SK-N-SH (cell line): ENCODE measurements around the gene PNP. TPM values are rescaled to one million over a fixed set of nuclear protein-coding genes. Genes with fewer than 3 reads are reported as not detected.

ENCODE experiments used
- CTCF ChIA-PET: fragments of 300-600, 350-600 bp; formaldehyde crosslinking; extraction: SDS; loops from one replicate; lab custom pipeline; 2021; lab: Yijun Ruan, JAX
- POLR2A ChIA-PET: fragments of 350-600 bp; sonication (Branson Sonifier 250); formaldehyde crosslinking; extraction: SDS; loops from one replicate; lab custom pipeline; 2020; ENCODE audit warnings: antibody characterized with exemption, inconsistent platforms; lab: Yijun Ruan, JAX
- DNase-seq: peaks from one replicate; pipeline ENCODE4 v3.0.0; 2012
- H2AFZ ChIP-seq: fragments of 200-600 bp; sonication (generic); 2 replicates; pipeline ENCODE4 v1.8.1; 2016; ENCODE audit warnings: antibody characterized with exemption, mild to moderate bottlenecking, low read depth
- H3F3A ChIP-seq: fragments of 200-600 bp; sonication (generic); replicated peaks from 2 replicates; pipeline ENCODE3; 2016; ENCODE audit warnings: antibody characterized with exemption, mild to moderate bottlenecking; ENCODE audit not compliant: insufficient read depth
- H3K27ac ChIP-seq, 2 experiments: fragments of 200-500 bp in 1 of 2; fragments of 200-600 bp in 1 of 2; sonication (Bioruptor generic) in 1 of 2; sonication (generic), shearing (Covaris generic) in 1 of 2; 2 replicates each; pipeline versions ENCODE4 v1.5.1 to v1.6.1; 2014 to 2016; ENCODE audit warnings: low read depth in 2 of 2, inconsistent platforms in 1 of 2, low read length in 1 of 2, mild to moderate bottlenecking in 1 of 2, mixed read lengths in 1 of 2
- H3K27me3 ChIP-seq: fragments of 200-600 bp; sonication (generic), shearing (Covaris generic); 2 replicates; pipeline ENCODE4 v1.6.1; 2016; ENCODE audit warnings: mixed run types; ENCODE audit not compliant: insufficient read depth
- H3K36me3 ChIP-seq, 2 experiments: fragments of 200-500 bp in 1 of 2; fragments of 200-600 bp in 1 of 2; sonication (Bioruptor generic) in 1 of 2; sonication (generic) in 1 of 2; replicated peaks in 1 of 2; 2 replicates each; pipeline versions ENCODE3 to v1.5.1; 2014 to 2016; ENCODE audit warnings: low read length in 1 of 2, mild to moderate bottlenecking in 1 of 2; ENCODE audit not compliant: insufficient read depth in 2 of 2, control insufficient read depth in 1 of 2
- H3K4me1 ChIP-seq, 2 experiments: fragments of 200-500 bp in 1 of 2; fragments of 200-600 bp in 1 of 2; sonication (Bioruptor generic) in 1 of 2; sonication (generic), shearing (Covaris generic) in 1 of 2; 2 replicates each; pipeline versions ENCODE4 v1.5.1 to v1.6.1; 2014 to 2016; ENCODE audit warnings: low read depth in 1 of 2, low read length in 1 of 2, mixed run types in 1 of 2; ENCODE audit not compliant: insufficient read depth in 2 of 2, control insufficient read depth in 1 of 2
- H3K4me2 ChIP-seq: fragments of 200-600 bp; sonication (generic), shearing (Covaris generic); 2 replicates; pipeline ENCODE4 v1.6.1; 2017; ENCODE audit warnings: mixed run types
- H3K4me3 ChIP-seq, 2 experiments: fragments of 200-500 bp in 1 of 2; fragments of 200-600 bp in 1 of 2; sonication (Bioruptor generic) in 1 of 2; sonication (generic), shearing (Covaris generic) in 1 of 2; 2 replicates each; pipeline versions ENCODE4 v1.5.1 to v1.8.1; 2014 to 2016; ENCODE audit warnings: low read depth in 2 of 2, inconsistent platforms in 1 of 2, low read length in 1 of 2, mild to moderate bottlenecking in 1 of 2, mixed read lengths in 1 of 2, moderate library complexity in 1 of 2
- H3K79me2 ChIP-seq: fragments of 200-600 bp; sonication (generic); 2 replicates; pipeline ENCODE4 v1.8.1; 2017; ENCODE audit warnings: mild to moderate bottlenecking; ENCODE audit not compliant: insufficient read depth
- H3K9ac ChIP-seq: fragments of 200-600 bp; sonication (generic); 2 replicates; pipeline ENCODE4 v1.6.1; 2017; ENCODE audit warnings: mixed run types
- H3K9me2 ChIP-seq: fragments of 200-600 bp; sonication (generic); 2 replicates; pipeline ENCODE4 v1.6.1; 2017; ENCODE audit warnings: mixed run types
- H3K9me3 ChIP-seq: fragments of 200-600 bp; sonication (generic); 2 replicates; pipeline ENCODE4 v1.6.1; 2017; ENCODE audit warnings: mixed run types, mild to moderate bottlenecking, moderate library complexity
- H4K20me1 ChIP-seq: fragments of 200-600 bp; sonication (generic); 2 replicates; pipeline ENCODE4 v1.6.1; 2017; ENCODE audit warnings: mild to moderate bottlenecking, mixed run types; ENCODE audit not compliant: insufficient read depth
- ELF1 ChIP-seq: IDR thresholded peaks from 2 replicates; pipeline ENCODE4 v1.4.0; 2012
- EZH2phosphoT487 ChIP-seq: fragments of 200-600 bp; sonication (generic); IDR thresholded peaks from 2 replicates; pipeline ENCODE4 v1.6.1; 2017; ENCODE audit warnings: low read depth, mixed run types, mild to moderate bottlenecking, antibody characterized with exemption, moderate library complexity, borderline replicate concordance
- FOSL2 ChIP-seq: IDR thresholded peaks from 2 replicates; pipeline ENCODE4 v1.4.0; 2012; ENCODE audit warnings: low read depth, mild to moderate bottlenecking, moderate library complexity, borderline replicate concordance
- FOXJ3 ChIP-seq: sonication (generic); formaldehyde crosslinking; IDR thresholded peaks from 2 replicates; pipeline ENCODE4 v1.5.1; 2020; ENCODE audit warnings: mild to moderate bottlenecking, missing genetic modification reagents
- MEF2A ChIP-seq: IDR thresholded peaks from 2 replicates; pipeline ENCODE4 v1.4.0; 2012; ENCODE audit warnings: low read depth, borderline replicate concordance
- MXI1 ChIP-seq: IDR thresholded peaks from 2 replicates; pipeline ENCODE4 v1.6.1; 2012; ENCODE audit warnings: mild to moderate bottlenecking, low read depth, low read length, improper control_type of control experiment
- NFIC ChIP-seq: IDR thresholded peaks from 2 replicates; pipeline ENCODE4 v1.4.0; 2012; ENCODE audit warnings: borderline replicate concordance
- POLR2AphosphoS5 ChIP-seq: IDR thresholded peaks from 2 replicates; pipeline ENCODE4 v1.6.1; 2012; ENCODE audit warnings: low read depth, low read length
- RFX5 ChIP-seq: IDR thresholded peaks from 2 replicates; pipeline ENCODE4 v1.6.1; 2012; ENCODE audit warnings: mild to moderate bottlenecking, improper control_type of control experiment, low read length
- SIN3A ChIP-seq: IDR thresholded peaks from 2 replicates; pipeline ENCODE4 v1.6.1; 2012; ENCODE audit warnings: low read depth, mild to moderate bottlenecking, low read length, moderate library complexity, borderline replicate concordance
- SMC3 ChIP-seq: IDR thresholded peaks from 2 replicates; pipeline ENCODE4 v1.6.1; 2012; ENCODE audit warnings: low read depth, low read length, improper control_type of control experiment
- TEAD4 ChIP-seq: IDR thresholded peaks from 2 replicates; pipeline ENCODE4 v1.4.0; 2012; ENCODE audit warnings: mild to moderate bottlenecking, borderline replicate concordance; ENCODE audit not compliant: insufficient read depth
- WGBS: methylation state at CpG from one replicate; pipeline ENCODE4 v1.1.6; 2017; ENCODE audit warnings: low lambda C conversion rate; 5-methylcytosine and 5-hydroxymethylcytosine counted together
- polyA plus RNA-seq, 3 experiments: library from polyadenylated mRNA; depleted of rRNA; stranded (reverse); fragments of >200 nt; gene quantifications; 2 replicates each; pipeline ENCODE4 v1.2.3, GENCODE V29; 2012
- TF ChIP-seq, protein P1 (sequence below): IDR thresholded peaks from 2 replicates; pipeline ENCODE4 v1.4.0; 2012; ENCODE audit warnings: low read depth, borderline replicate concordance
- TF ChIP-seq, protein P2 (sequence below): IDR thresholded peaks from 2 replicates; pipeline ENCODE4 v1.4.0; 2012; ENCODE audit warnings: low read depth, borderline replicate concordance
- TF ChIP-seq, protein P3 (sequence below): fragments of 150-350 bp; IDR thresholded peaks from 2 replicates; pipeline ENCODE4 v1.6.1; 2017; ENCODE audit warnings: antibody characterized with exemption, low read length, low read depth, borderline replicate concordance
- TF ChIP-seq, protein P4 (sequence below): IDR thresholded peaks from 2 replicates; pipeline ENCODE4; 2012

PNP gene
- polyA plus RNA-seq, 1 of the 3 experiments (the other 2 are of a cell fraction): 29.8 TPM

DNA sequence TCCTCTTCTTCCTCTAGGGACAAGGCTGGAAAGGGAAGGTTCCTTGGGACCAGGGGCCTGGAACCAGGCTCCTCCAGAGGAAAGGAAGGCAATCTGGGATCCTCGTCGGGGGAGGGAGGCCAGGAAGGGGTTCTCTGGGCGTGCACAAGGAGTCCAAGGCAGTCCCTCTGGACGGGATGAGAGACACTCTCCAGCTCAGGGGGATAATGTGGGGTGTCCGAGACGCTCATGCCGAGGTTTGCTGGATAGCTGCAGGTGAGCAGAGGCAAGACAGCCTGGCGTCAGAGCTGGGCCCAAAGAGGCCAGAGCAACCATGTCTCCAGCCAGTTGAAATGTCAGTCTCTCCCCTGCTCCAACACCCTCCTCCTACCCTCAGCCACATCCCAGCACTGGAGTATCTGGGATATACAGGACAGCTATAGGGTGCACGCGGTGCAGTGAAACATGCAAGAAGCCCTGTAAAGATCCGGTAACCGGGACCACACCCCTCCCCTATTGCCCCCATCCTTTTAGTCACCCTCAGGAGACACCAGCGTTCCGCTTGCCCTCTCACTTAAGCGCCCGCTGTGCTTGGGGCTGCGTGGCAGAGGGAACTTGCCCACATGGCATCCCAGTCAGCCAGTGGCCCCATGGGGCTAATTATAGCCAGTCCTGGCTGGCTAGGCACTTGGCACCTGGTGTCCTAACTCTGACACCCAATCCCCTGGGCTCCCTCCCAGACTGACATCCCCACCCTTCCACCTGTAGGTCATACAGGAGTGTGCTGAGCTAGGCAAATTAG, 33.4 kb upstream of the PNP start, which contains the start of gene KLHL33 (continued):
- TF ChIP-seq, protein P1, sequence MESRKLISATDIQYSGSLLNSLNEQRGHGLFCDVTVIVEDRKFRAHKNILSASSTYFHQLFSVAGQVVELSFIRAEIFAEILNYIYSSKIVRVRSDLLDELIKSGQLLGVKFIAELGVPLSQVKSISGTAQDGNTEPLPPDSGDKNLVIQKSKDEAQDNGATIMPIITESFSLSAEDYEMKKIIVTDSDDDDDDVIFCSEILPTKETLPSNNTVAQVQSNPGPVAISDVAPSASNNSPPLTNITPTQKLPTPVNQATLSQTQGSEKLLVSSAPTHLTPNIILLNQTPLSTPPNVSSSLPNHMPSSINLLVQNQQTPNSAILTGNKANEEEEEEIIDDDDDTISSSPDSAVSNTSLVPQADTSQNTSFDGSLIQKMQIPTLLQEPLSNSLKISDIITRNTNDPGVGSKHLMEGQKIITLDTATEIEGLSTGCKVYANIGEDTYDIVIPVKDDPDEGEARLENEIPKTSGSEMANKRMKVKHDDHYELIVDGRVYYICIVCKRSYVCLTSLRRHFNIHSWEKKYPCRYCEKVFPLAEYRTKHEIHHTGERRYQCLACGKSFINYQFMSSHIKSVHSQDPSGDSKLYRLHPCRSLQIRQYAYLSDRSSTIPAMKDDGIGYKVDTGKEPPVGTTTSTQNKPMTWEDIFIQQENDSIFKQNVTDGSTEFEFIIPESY: no peak
- TF ChIP-seq EZH2phosphoT487: no peak

DNA sequence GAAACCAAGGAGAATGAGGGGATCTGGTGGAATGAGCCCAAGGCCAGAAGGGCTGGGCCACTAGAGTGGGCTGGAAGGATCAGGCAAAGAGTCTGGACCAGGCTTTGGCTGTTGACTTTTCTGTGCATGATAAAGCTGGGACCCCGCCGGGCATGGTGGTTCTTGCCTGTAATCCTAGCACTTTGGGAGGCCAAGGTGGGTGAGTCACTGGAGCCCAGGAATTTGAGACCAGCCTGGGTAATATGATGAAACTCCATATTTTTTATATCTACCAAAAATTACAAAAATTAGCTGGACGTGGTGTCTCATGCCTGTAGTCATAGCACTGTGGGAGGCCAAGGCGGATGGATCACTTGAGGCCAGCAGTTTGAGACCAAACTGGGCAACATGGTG, 32.8 kb upstream of the PNP start:
- Histone ChIP-seq H3F3A (no peaks in the 10 kb centered on the region), H3K4me2 (no peak overlapping the region), H3K27ac (no peak overlapping the region), H3K9ac (no peak overlapping the region), H3K4me1 (no peaks in the 10 kb centered on the region), H3K9me2 (no peaks in the 10 kb centered on the region), H3K9me3 (no peaks in the 10 kb centered on the region), H2AFZ (no peak overlapping the region), H4K20me1 (no peaks in the 10 kb centered on the region), H3K79me2 (no peaks in the 10 kb centered on the region), H3K4me3 (no peak overlapping the region), H3K27me3 (no peaks in the 10 kb centered on the region; the same call in 1 of the 2 replicates), H3K36me3 (no peaks in the 10 kb centered on the region)
- DNase-seq: no peak
- ChIA-PET CTCF (interaction anchor here (0.7 to 1.8 kb wide), 2 partner anchors 21 to 178 kb away, joined by 3 to 8 read pairs; no protein-coding TSS in a partner anchor), POLR2A (no interaction called here)
- TF ChIP-seq NFIC (no peak), FOSL2 (peak; percentile 10; the same call in 1 of the 2 replicates)
- 76% methylated on average over 4 of the region's 4 CpGs for WGBS

DNA sequence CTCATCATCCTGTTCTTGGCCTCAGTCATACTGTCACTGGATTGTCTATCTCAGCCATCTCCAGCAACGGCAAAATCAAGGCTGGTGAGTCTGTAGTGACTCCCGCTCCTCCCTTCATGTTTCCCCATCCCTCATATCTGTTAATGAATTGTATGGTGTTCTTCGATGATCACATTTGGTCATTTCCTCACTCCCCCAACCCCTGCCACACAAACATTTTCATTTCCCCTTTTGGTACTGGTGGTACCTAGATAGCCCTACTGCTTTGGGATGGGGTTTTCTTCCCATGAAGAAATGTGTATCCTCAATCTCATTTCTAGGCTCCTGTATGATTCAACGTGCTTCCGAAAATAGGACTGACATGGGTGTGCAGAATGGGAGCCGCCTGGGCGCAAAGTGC, 30.5 kb upstream of the PNP start:
- H3K9me3 ChIP-seq: no peaks in the 10 kb centered on the region
- CTCF ChIA-PET: no interaction called here
- H3K79me2 ChIP-seq: no peaks in the 10 kb centered on the region
- no peaks in the 10 kb centered on the region for H3F3A ChIP-seq
- DNase-seq: no peak
- no peak overlapping the region for H3K4me3 ChIP-seq
- no peaks in the 10 kb centered on the region for H4K20me1 ChIP-seq
- no peak overlapping the region for H3K9ac ChIP-seq
- H3K4me2 ChIP-seq: no peak overlapping the region
- H3K36me3 ChIP-seq: no peaks in the 10 kb centered on the region
- no peaks in the 10 kb centered on the region for H3K4me1 ChIP-seq
- no peaks in the 10 kb centered on the region; the same call in 1 of the 2 replicates for H3K27me3 ChIP-seq
- 49% methylated on average over 7 of the region's 7 CpGs for WGBS
- no peak overlapping the region for H3K27ac ChIP-seq
- no peak overlapping the region for H2AFZ ChIP-seq
- POLR2A ChIA-PET: no interaction called here
- no peaks in the 10 kb centered on the region for H3K9me2 ChIP-seq
- TF ChIP-seq POLR2AphosphoS5: no peak
- TF ChIP-seq FOXJ3 (CRISPR knock-in tag): no peak
- TF ChIP-seq, protein P2, sequence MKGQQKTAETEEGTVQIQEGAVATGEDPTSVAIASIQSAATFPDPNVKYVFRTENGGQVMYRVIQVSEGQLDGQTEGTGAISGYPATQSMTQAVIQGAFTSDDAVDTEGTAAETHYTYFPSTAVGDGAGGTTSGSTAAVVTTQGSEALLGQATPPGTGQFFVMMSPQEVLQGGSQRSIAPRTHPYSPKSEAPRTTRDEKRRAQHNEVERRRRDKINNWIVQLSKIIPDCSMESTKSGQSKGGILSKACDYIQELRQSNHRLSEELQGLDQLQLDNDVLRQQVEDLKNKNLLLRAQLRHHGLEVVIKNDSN: no peak
- TF ChIP-seq, protein P3, sequence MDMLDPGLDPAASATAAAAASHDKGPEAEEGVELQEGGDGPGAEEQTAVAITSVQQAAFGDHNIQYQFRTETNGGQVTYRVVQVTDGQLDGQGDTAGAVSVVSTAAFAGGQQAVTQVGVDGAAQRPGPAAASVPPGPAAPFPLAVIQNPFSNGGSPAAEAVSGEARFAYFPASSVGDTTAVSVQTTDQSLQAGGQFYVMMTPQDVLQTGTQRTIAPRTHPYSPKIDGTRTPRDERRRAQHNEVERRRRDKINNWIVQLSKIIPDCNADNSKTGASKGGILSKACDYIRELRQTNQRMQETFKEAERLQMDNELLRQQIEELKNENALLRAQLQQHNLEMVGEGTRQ: no peak
- TF ChIP-seq TEAD4: no peak
- TF ChIP-seq EZH2phosphoT487: no peak
- TF ChIP-seq MXI1: no peak
- TF ChIP-seq, protein P1: no peak
- TF ChIP-seq, protein P4, sequence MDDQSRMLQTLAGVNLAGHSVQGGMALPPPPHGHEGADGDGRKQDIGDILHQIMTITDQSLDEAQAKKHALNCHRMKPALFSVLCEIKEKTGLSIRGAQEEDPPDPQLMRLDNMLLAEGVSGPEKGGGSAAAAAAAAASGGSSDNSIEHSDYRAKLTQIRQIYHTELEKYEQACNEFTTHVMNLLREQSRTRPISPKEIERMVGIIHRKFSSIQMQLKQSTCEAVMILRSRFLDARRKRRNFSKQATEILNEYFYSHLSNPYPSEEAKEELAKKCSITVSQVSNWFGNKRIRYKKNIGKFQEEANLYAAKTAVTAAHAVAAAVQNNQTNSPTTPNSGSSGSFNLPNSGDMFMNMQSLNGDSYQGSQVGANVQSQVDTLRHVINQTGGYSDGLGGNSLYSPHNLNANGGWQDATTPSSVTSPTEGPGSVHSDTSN: no peak
- TF ChIP-seq RFX5: no peak
- no peak for TF ChIP-seq MEF2A
- TF ChIP-seq ELF1: no peak
- TF ChIP-seq FOSL2: no peak
- TF ChIP-seq SIN3A: no peak
- no peak for TF ChIP-seq SMC3
